ENCODE measurements around the gene ITIH5. TPM values are rescaled to one million over a fixed set of nuclear protein-coding genes. Genes with fewer than 3 reads are reported as not detected.

Gene ITIH5
- total and polyA plus RNA-seq, 7 experiments from 2014 or later, result not detected

DNA sequence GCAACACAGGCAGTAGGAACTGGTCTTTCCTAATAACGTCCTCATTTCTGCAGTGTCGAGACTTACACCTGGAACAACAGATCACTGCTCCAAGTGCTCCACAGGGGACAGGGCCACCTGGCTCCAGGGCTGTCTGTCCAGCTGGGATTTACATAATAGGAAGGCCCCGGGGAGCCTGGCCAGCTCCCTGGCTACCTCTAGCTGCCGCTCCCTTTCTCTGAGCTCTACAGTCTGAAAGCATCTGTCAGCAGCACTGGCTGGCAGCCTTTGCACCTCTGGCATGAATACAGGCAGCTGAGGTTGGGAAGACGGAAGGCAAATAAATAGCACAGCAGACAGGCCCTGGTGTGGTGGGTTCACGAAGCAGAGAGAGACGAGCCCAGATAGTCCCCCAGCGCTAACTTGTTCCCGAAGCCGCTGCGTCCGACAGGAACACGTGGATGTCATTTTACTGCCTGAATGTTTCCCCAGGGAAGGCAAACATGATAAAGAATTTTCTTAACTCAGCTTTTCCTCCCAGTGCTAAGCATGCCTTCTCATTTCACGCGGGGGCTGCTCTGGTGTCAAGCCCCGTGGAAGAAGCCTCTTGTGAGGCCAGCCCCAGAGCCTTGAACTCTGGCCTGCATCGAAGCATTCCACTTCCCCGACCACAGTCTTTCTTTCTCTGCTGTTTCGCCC is 105.4 kb downstream of the ITIH5 start:
- H3K27ac Mint-ChIP-seq, result no peak overlapping the region
- H3K27me3 ChIP-seq (ENCODE audit: control insufficient read depth in 2 of 2, insufficient read depth in 2 of 2, low read length in 2 of 2), result no peaks in the 10 kb centered on the region

GRCh38 chr10:7560519-7560918 is 106.2 kb downstream of the ITIH5 start:
- DNase-seq, result no peak
- no peaks in the 10 kb centered on the region for H3K9me3 Mint-ChIP-seq
- no peaks in the 10 kb centered on the region for H3K4me1 Mint-ChIP-seq
- no peaks in the 10 kb centered on the region for H3K9me3 ChIP-seq (ENCODE audit: control insufficient read depth in 2 of 3, low read length in 3 of 3)
- no peak overlapping the region for H3K4me3 ChIP-seq (ENCODE audit: low read length)
- H3K27ac Mint-ChIP-seq, result no peak overlapping the region
- ChIA-PET CTCF (no interaction called here), POLR2A (no interaction called here)
- no peak overlapping the region for H3K4me3 Mint-ChIP-seq
- no peaks in the 10 kb centered on the region for H3K27me3 ChIP-seq (ENCODE audit: control insufficient read depth in 2 of 2, insufficient read depth in 2 of 2, low read length in 2 of 2)
- H3K27ac ChIP-seq (ENCODE audit: low read depth, low read length), result no peak overlapping the region
- intact Hi-C loops (cut with micrococcal nuclease), result no loop called here
- no peaks in the 10 kb centered on the region for H3K36me3 Mint-ChIP-seq
- peaks cover 0 to 13% (median 0%) of the 10 kb centered on the region in 5 donors for H3K27me3 Mint-ChIP-seq
- no peaks in the 10 kb centered on the region for H3K4me1 ChIP-seq (ENCODE audit: control insufficient read depth in 2 of 2, insufficient read depth in 2 of 2, low read length in 2 of 2)
- no peak for ATAC-seq
- H3K36me3 ChIP-seq (ENCODE audit: control insufficient read depth in 2 of 3, insufficient read depth in 3 of 3, low read length in 3 of 3), result no peaks in the 10 kb centered on the region

More for the DNA sequence above, 105.4 kb downstream of the ITIH5 start:
- Histone ChIP-seq H3K36me3 (ENCODE audit: control insufficient read depth in 2 of 3, insufficient read depth in 3 of 3, low read length in 3 of 3) (no peaks in the 10 kb centered on the region), H3K9me3 (ENCODE audit: control insufficient read depth in 2 of 3, low read length in 3 of 3) (no peaks in the 10 kb centered on the region), H3K4me3 (ENCODE audit: low read length) (no peak overlapping the region), H3K4me1 (ENCODE audit: control insufficient read depth in 2 of 2, insufficient read depth in 2 of 2, low read length in 2 of 2) (no peaks in the 10 kb centered on the region), H3K27ac (ENCODE audit: low read depth, low read length) (no peak overlapping the region)
- H3K4me1 Mint-ChIP-seq, result no peaks in the 10 kb centered on the region
- no peaks in the 10 kb centered on the region for H3K9me3 Mint-ChIP-seq
- ChIA-PET POLR2A (no interaction called here), CTCF (no interaction called here)
- no peak overlapping the region for H3K4me3 Mint-ChIP-seq
- no peak for ATAC-seq
- DNase-seq, result no peak
- intact Hi-C loops (cut with micrococcal nuclease), result no loop called here
- H3K36me3 Mint-ChIP-seq, result no peaks in the 10 kb centered on the region
- H3K27me3 Mint-ChIP-seq, result peaks cover 0 to 9% (median 0%) of the 10 kb centered on the region in 5 donors

GRCh38 chr10:7559386-7559785 is 107.4 kb downstream of the ITIH5 start:
- H3K27me3 ChIP-seq (ENCODE audit: control insufficient read depth in 2 of 2, insufficient read depth in 2 of 2, low read length in 2 of 2), result no peaks in the 10 kb centered on the region

DNA sequence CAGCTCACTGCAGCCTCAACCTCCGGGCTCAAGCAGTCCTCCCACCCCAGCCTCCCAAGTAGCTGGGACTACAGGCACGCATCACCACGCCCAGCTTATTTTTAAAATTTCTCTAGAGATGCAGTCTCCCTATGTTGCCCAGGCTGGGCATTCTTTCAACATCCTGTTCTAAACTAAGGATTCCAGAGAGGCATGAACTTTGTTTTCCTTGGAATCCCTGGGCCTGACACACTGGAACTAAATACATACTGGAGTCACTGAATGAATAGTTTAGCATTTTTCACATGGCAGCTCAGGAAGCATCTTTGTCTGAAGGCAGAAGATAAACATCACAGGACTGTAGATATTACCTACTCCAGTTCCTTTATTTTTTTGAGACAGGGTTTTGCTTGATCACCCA is 108.7 kb downstream of the ITIH5 start:
- no peak overlapping the region for H3K27ac Mint-ChIP-seq
- intact Hi-C loops (cut with micrococcal nuclease), result no loop called here
- Histone ChIP-seq H3K27me3 (ENCODE audit: control insufficient read depth in 2 of 2, insufficient read depth in 2 of 2, low read length in 2 of 2) (no peaks in the 10 kb centered on the region), H3K36me3 (ENCODE audit: control insufficient read depth in 2 of 3, insufficient read depth in 3 of 3, low read length in 3 of 3) (no peaks in the 10 kb centered on the region), H3K27ac (ENCODE audit: low read depth, low read length) (no peak overlapping the region), H3K9me3 (ENCODE audit: control insufficient read depth in 2 of 3, low read length in 3 of 3) (no peaks in the 10 kb centered on the region), H3K4me1 (ENCODE audit: control insufficient read depth in 2 of 2, insufficient read depth in 2 of 2, low read length in 2 of 2) (no peaks in the 10 kb centered on the region), H3K4me3 (ENCODE audit: low read length) (no peak overlapping the region)
- ChIA-PET CTCF (interaction anchor here (1.7 kb wide), 1 partner anchor 129 kb away, joined by 4 read pairs; no protein-coding TSS in a partner anchor), POLR2A (no interaction called here)
- H3K4me1 Mint-ChIP-seq, result no peaks in the 10 kb centered on the region
- no peaks in the 10 kb centered on the region for H3K9me3 Mint-ChIP-seq
- no peak overlapping the region for H3K4me3 Mint-ChIP-seq
- no peaks in the 10 kb centered on the region for H3K36me3 Mint-ChIP-seq
- DNase-seq (no peak), ATAC-seq (no peak)
- peaks cover 0 to 16% (median 0%) of the 10 kb centered on the region in 5 donors for H3K27me3 Mint-ChIP-seq

More at GRCh38 chr10:7559386-7559785, 107.4 kb downstream of the ITIH5 start:
- no peaks in the 10 kb centered on the region for H3K4me1 ChIP-seq (ENCODE audit: control insufficient read depth in 2 of 2, insufficient read depth in 2 of 2, low read length in 2 of 2)
- Mint-ChIP-seq H3K36me3 (no peaks in the 10 kb centered on the region), H3K4me1 (no peaks in the 10 kb centered on the region), H3K4me3 (no peak overlapping the region), H3K27me3 (peaks cover 0 to 16% (median 0%) of the 10 kb centered on the region in 5 donors), H3K9me3 (no peaks in the 10 kb centered on the region), H3K27ac (no peak overlapping the region)
- no peaks in the 10 kb centered on the region for H3K9me3 ChIP-seq (ENCODE audit: control insufficient read depth in 2 of 3, low read length in 3 of 3)
- DNase-seq (no peak), ATAC-seq (no peak)
- POLR2A ChIA-PET, result no interaction called here
- intact Hi-C loops (cut with micrococcal nuclease), result no loop called here
- no peak overlapping the region for H3K27ac ChIP-seq (ENCODE audit: low read depth, low read length)
- CTCF ChIA-PET, result no interaction called here
- H3K36me3 ChIP-seq (ENCODE audit: control insufficient read depth in 2 of 3, insufficient read depth in 3 of 3, low read length in 3 of 3), result no peaks in the 10 kb centered on the region
- H3K4me3 ChIP-seq (ENCODE audit: low read length), result no peak overlapping the region

GRCh38 chr10:7553531-7553930 is 113.2 kb downstream of the ITIH5 start:
- no peaks in the 10 kb centered on the region for H3K4me1 ChIP-seq (ENCODE audit: control insufficient read depth in 2 of 2, insufficient read depth in 2 of 2, low read length in 2 of 2)
- H3K4me3 ChIP-seq (ENCODE audit: low read length), result no peak overlapping the region
- H3K27me3 ChIP-seq (ENCODE audit: control insufficient read depth in 2 of 2, insufficient read depth in 2 of 2, low read length in 2 of 2), result no peaks in the 10 kb centered on the region
- H3K4me3 Mint-ChIP-seq, result no peak overlapping the region
- H3K36me3 Mint-ChIP-seq, result no peaks in the 10 kb centered on the region
- intact Hi-C loops (cut with micrococcal nuclease), result no loop called here
- H3K27ac Mint-ChIP-seq, result no peak overlapping the region
- H3K4me1 Mint-ChIP-seq, result no peaks in the 10 kb centered on the region
- H3K9me3 ChIP-seq (ENCODE audit: control insufficient read depth in 2 of 3, low read length in 3 of 3), result no peaks in the 10 kb centered on the region
- no peak for DNase-seq
- no peaks in the 10 kb centered on the region for H3K36me3 ChIP-seq (ENCODE audit: control insufficient read depth in 2 of 3, insufficient read depth in 3 of 3, low read length in 3 of 3)
- H3K27ac ChIP-seq (ENCODE audit: low read depth, low read length), result no peak overlapping the region
- CTCF ChIA-PET, result no interaction called here
- POLR2A ChIA-PET, result no interaction called here
- no peak for ATAC-seq
- H3K9me3 Mint-ChIP-seq, result peaks cover 0 to 2% (median 0%) of the 10 kb centered on the region in 11 donors
- H3K27me3 Mint-ChIP-seq, result peaks cover 0 to 12% (median 0%) of the 10 kb centered on the region in 5 donors

DNA sequence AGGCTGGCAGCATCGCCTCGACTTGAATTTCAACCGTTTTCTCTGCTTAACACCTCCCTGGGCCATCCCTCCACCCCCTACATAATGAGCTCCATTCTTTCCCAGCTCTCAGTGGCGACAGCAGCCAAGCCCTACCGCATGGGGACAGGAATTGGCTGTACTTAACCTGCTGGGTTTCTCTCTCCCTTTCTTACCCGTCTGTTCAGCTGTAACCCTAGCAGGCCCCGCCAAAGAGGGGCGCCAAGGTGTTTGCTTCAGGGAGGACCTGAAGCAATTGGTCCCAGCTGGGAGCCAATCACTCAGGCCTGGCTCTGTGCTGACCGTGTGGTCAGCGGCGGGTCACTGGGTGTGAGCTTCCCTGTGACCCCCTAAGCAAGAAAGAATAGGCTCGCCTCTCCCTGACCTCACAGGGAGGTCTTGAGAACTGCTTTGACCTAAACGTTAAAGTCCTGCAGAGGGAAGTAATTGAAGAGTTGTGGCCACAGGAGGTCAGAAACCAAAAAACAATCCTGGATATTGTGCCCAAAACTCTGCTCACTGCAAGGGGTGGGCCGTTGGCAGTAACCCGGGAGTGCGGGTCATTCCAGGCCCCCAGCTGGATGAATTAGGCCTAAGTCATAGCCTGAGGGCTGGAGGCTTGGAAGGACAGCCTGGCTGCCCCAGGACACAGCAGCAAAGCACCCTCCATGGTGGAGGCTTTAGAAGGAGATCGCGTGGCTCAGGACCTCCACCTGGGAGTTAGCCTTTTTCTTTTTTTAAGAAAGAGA is 114.6 kb downstream of the ITIH5 start:
- CTCF ChIA-PET, result no interaction called here
- H3K4me3 Mint-ChIP-seq, result no peak overlapping the region
- Histone ChIP-seq H3K9me3 (ENCODE audit: control insufficient read depth in 2 of 3, low read length in 3 of 3) (no peaks in the 10 kb centered on the region), H3K27ac (ENCODE audit: low read depth, low read length) (no peak overlapping the region), H3K4me1 (ENCODE audit: control insufficient read depth in 2 of 2, insufficient read depth in 2 of 2, low read length in 2 of 2) (no peaks in the 10 kb centered on the region), H3K27me3 (ENCODE audit: control insufficient read depth in 2 of 2, insufficient read depth in 2 of 2, low read length in 2 of 2) (no peaks in the 10 kb centered on the region), H3K4me3 (ENCODE audit: low read length) (no peak overlapping the region), H3K36me3 (ENCODE audit: control insufficient read depth in 2 of 3, insufficient read depth in 3 of 3, low read length in 3 of 3) (no peaks in the 10 kb centered on the region)
- DNase-seq (no peak), ATAC-seq (no peak)
- no peak overlapping the region for H3K27ac Mint-ChIP-seq
- intact Hi-C loops (cut with micrococcal nuclease), result no loop called here
- H3K36me3 Mint-ChIP-seq, result no peaks in the 10 kb centered on the region
- H3K27me3 Mint-ChIP-seq, result peaks cover 0 to 10% (median 0%) of the 10 kb centered on the region in 5 donors
- POLR2A ChIA-PET, result no interaction called here
- no peaks in the 10 kb centered on the region for H3K4me1 Mint-ChIP-seq
- H3K9me3 Mint-ChIP-seq, result peaks cover 0 to 2% (median 0%) of the 10 kb centered on the region in 11 donors

DNA sequence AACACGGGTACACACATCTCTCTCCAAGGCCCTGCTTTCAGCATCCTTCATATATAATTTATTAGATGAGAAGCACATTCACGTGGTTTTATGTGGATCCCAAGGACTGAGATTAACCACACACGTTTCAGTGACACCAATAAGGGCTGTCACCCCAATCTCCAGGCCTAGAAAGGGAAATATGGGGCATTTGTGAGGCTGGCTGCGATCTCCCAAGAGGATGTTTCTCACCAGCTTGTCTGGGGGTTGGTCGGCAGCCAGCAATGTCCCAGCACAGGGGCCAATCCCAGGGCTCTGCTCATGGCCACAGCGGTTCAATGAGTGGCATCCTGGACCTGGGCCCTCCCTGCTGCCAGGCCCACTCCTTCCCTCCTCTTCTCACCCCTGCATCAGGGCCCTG is 115.5 kb downstream of the ITIH5 start:
- DNase-seq (no peak), ATAC-seq (no peak)
- Mint-ChIP-seq H3K4me3 (no peak overlapping the region), H3K27me3 (peaks cover 0 to 6% (median 0%) of the 10 kb centered on the region in 5 donors), H3K27ac (no peak overlapping the region), H3K36me3 (no peaks in the 10 kb centered on the region), H3K9me3 (peaks cover 0 to 2% (median 0%) of the 10 kb centered on the region in 11 donors), H3K4me1 (no peaks in the 10 kb centered on the region)
- CTCF ChIA-PET, result no interaction called here
- POLR2A ChIA-PET, result no interaction called here
- H3K4me1 ChIP-seq (ENCODE audit: control insufficient read depth in 2 of 2, insufficient read depth in 2 of 2, low read length in 2 of 2), result no peaks in the 10 kb centered on the region
- H3K9me3 ChIP-seq (ENCODE audit: control insufficient read depth in 2 of 3, low read length in 3 of 3), result no peaks in the 10 kb centered on the region
- intact Hi-C loops (cut with micrococcal nuclease), result no loop called here
- H3K27me3 ChIP-seq (ENCODE audit: control insufficient read depth in 2 of 2, insufficient read depth in 2 of 2, low read length in 2 of 2), result no peaks in the 10 kb centered on the region
- no peak overlapping the region for H3K4me3 ChIP-seq (ENCODE audit: low read length)
- no peaks in the 10 kb centered on the region for H3K36me3 ChIP-seq (ENCODE audit: control insufficient read depth in 2 of 3, insufficient read depth in 3 of 3, low read length in 3 of 3)
- H3K27ac ChIP-seq (ENCODE audit: low read depth, low read length), result no peak overlapping the region

Measured in naive thymus-derived CD4-positive, alpha-beta T cell (primary cell).